Endothelial cell of umbilical vein (primary cell): ENCODE measurements around the gene AGAP2. TPM values are rescaled to one million over a fixed set of nuclear protein-coding genes. Genes with fewer than 3 reads are reported as not detected.

ENCODE experiments used
- BruUV-seq: library from RNA; stranded (reverse); fragments of 400-500 nt; replicated peaks from 2 replicates; lab custom pipeline; 2021; lab: Mats Ljungman, UMichigan
- CTCF ChIA-PET: fragments of 300-600, 350-600 bp; sonication (Branson Sonifier 250); formaldehyde crosslinking; loops from one replicate; lab custom pipeline; 2021; ENCODE audit warnings: antibody characterized with exemption, inconsistent platforms; lab: Charles Lee
- POLR2A ChIA-PET: fragments of 300-600, 350-600 bp; sonication (Branson Sonifier 250); formaldehyde crosslinking; loops from one replicate; lab custom pipeline; 2021; ENCODE audit warnings: antibody characterized with exemption, inconsistent platforms; lab: Charles Lee
- DNase-seq: peaks from one replicate; pipeline ENCODE4 v3.0.0-alpha.2; 2011; ENCODE audit warnings: low read depth, low spot score
- FAIRE-seq: peaks from 2 replicates; lab custom pipeline; 2011; peaks lifted over from hg19 to GRCh38; lab: Jason Lieb, UNC
- H2AFZ ChIP-seq: 2 replicates; pipeline ENCODE4 v1.6.0; 2012; ENCODE audit warnings: low read depth, low read length, control low read depth, inconsistent platforms
- H3K27ac ChIP-seq: 2 replicates; pipeline ENCODE4 v1.5.1; 2011; ENCODE audit warnings: low read depth, mild to moderate bottlenecking, control low read depth, low read length, moderate library complexity; ENCODE audit not compliant: insufficient read depth
- H3K27me3 ChIP-seq, 2 experiments: 2 replicates each; pipeline versions ENCODE4 v1.6.0 to v1.6.1; 2011; ENCODE audit warnings: low read length in 2 of 2, mixed read lengths in 1 of 2; ENCODE audit not compliant: control insufficient read depth in 2 of 2, insufficient read depth in 2 of 2
- H3K36me3 ChIP-seq, 2 experiments: 2 replicates in 1 of 2; 3 replicates in 1 of 2; pipeline ENCODE4 v1.5.1; 2011; ENCODE audit warnings: low read length in 2 of 2, mild to moderate bottlenecking in 1 of 2, moderate library complexity in 1 of 2; ENCODE audit not compliant: control insufficient read depth in 2 of 2, insufficient read depth in 2 of 2; ENCODE audit errors: extremely low read depth in 1 of 2
- H3K4me1 ChIP-seq: 3 replicates; pipeline ENCODE4 v1.5.1; 2011; ENCODE audit warnings: mild to moderate bottlenecking, low read length; ENCODE audit not compliant: control insufficient read depth, insufficient read depth; ENCODE audit errors: extremely low read depth
- H3K4me2 ChIP-seq: 2 replicates; pipeline ENCODE4 v1.6.1; 2011; ENCODE audit warnings: low read length, control low read depth, mixed read lengths; ENCODE audit not compliant: insufficient read depth
- H3K4me3 ChIP-seq, 3 experiments: fragments of 200-600 bp in 1 of 3; sonication (generic), shearing (Covaris generic) in 1 of 3; replicated peaks in 1 of 3; 2 replicates each; pipeline ENCODE4 v1.5.1; 2011 to 2016; ENCODE audit warnings: control low read depth in 3 of 3, low read length in 3 of 3, mild to moderate bottlenecking in 2 of 3, inconsistent platforms in 1 of 3, low read depth in 1 of 3, moderate library complexity in 1 of 3; ENCODE audit not compliant: insufficient read depth in 1 of 3
- H3K79me2 ChIP-seq: 2 replicates; pipeline ENCODE4 v1.6.0; 2012; ENCODE audit warnings: low read length, inconsistent platforms; ENCODE audit not compliant: control insufficient read depth, insufficient read depth
- H3K9ac ChIP-seq: replicated peaks from 2 replicates; pipeline ENCODE3; 2011; ENCODE audit warnings: low read length, control low read depth; ENCODE audit not compliant: insufficient read depth; ENCODE audit errors: extremely low read depth
- H3K9me1 ChIP-seq: replicated peaks from 3 replicates; pipeline ENCODE4 v1.6.0; 2011; ENCODE audit warnings: mild to moderate bottlenecking, low read length; ENCODE audit not compliant: control insufficient read depth, insufficient read depth; ENCODE audit errors: extremely low read depth
- H3K9me3 ChIP-seq: replicated peaks from 2 replicates; pipeline ENCODE4 v1.5.1; 2012; ENCODE audit warnings: low read length, inconsistent platforms; ENCODE audit not compliant: control insufficient read depth, insufficient read depth
- H4K20me1 ChIP-seq: replicated peaks from 2 replicates; pipeline ENCODE3; 2011; ENCODE audit warnings: mild to moderate bottlenecking, low read length; ENCODE audit not compliant: control insufficient read depth, insufficient read depth; ENCODE audit errors: extremely low read depth
- FOS ChIP-seq: IDR thresholded peaks from 2 replicates; pipeline ENCODE4 v1.6.1; 2011; ENCODE audit warnings: mild to moderate bottlenecking, low read length, moderate library complexity, borderline replicate concordance; ENCODE audit not compliant: insufficient read depth
- JUN ChIP-seq: IDR thresholded peaks from 2 replicates; pipeline ENCODE4 v1.6.1; 2011; ENCODE audit warnings: borderline replicate concordance, low read depth; ENCODE audit not compliant: insufficient read length, insufficient read depth
- MAX ChIP-seq: IDR thresholded peaks from 2 replicates; pipeline ENCODE4 v1.6.1; 2011; ENCODE audit not compliant: insufficient read depth, insufficient read length
- MYC ChIP-seq: IDR thresholded peaks from one replicate; pipeline ENCODE4 v1.6.1; 2011; ENCODE audit warnings: mild to moderate bottlenecking, low read depth, low read length
- POLR2A ChIP-seq: IDR thresholded peaks from 2 replicates; pipeline ENCODE4 v1.6.1; 2012; ENCODE audit warnings: low read depth, mild to moderate bottlenecking, control low read depth, low read length
- POLR2AphosphoS5 ChIP-seq: IDR thresholded peaks from 2 replicates; pipeline ENCODE4 v1.6.1; 2012; ENCODE audit warnings: low read depth, mild to moderate bottlenecking, control low read depth, low read length, moderate library complexity; ENCODE audit not compliant: insufficient read depth
- dilution Hi-C: fragments of 300-500 bp; cut with MboI; formaldehyde crosslinking; loops from one replicate; pipeline ENCODE4 v1.15.0; 2019; ENCODE audit warnings: low sequenced_read_pairs; ENCODE audit not compliant: extremely low pct_ligation_motif_present
- intact Hi-C: fragments of 100-400 bp; cut with micrococcal nuclease; formaldehyde crosslinking; loops from one replicate; pipeline ENCODE4 v1.10.0; 2022
- polyA plus RNA-seq, 4 experiments: library from polyadenylated mRNA; depleted of rRNA in 3 of 4; stranded (reverse) in 3 of 4; unstranded in 1 of 4; fragments of >200 nt; gene quantifications; 2 replicates each; pipeline versions ENCODE4 v1.2.1 to v1.2.3, GENCODE V29; 2011 to 2012; ENCODE audit warnings: missing spikeins in 1 of 4
- total RNA-seq: library from RNA; stranded (reverse); gene quantifications from 2 replicates; pipeline ENCODE4 v1.2.3, GENCODE V29; 2021

The AGAP2 gene
- total and polyA plus RNA-seq, 2 donors (not counting 3 experiments of a cell fraction or from before 2014, with no cell fraction given) = 0.04 to 0.24 TPM

DNA sequence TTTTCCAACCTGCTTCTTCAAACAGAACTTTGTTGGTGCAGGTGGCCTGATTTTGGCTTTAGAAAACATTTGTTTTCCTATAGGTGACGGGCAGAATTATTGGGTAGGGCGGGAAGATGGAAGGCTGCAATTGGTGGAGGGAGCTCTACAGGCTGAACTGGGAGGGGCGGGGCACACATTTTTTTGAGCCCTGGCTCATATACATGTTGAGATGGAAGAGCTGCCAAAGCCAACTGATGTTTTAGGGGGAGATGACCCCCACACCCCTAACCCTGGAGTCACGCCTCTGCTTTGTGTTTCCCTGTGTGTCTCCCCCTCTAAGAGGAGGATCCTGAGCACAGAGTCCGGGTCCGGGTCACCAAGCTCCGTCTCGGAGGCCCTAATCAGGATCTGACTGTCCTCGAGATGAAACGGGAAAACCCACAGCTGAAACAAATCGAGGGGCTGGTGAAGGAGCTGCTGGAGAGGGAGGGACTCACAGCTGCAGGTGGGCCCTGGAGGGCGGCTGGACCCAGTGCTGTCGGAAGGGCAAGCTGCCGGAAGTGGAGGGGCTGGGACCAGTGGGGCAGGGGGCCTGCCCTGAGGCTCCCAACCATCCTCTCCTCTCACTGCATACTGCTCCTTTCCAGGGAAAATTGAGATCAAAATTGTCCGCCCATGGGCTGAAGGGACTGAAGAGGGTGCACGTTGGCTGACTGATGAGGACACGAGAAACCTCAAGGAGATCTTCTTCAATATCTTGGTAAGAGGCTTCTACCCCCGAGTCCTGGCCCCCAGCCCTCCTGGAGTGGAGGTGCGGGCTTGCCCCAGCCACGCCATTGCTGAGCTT lies 18.6 kb downstream of the AGAP2 start:
- Histone ChIP-seq H3K4me2 (no peak overlapping the region), H3K27me3 (no peaks in the 10 kb centered on the region), H4K20me1 (no peaks in the 10 kb centered on the region), H3K79me2 (no peaks in the 10 kb centered on the region), H3K4me1 (no peaks in the 10 kb centered on the region), H3K36me3 (peaks cover 0 to 36% of the 10 kb centered on the region in 2 experiments), H3K27ac (no peak overlapping the region), H3K4me3 (no peak overlapping the region), H3K9me3 (no peaks in the 10 kb centered on the region), H2AFZ (no peak overlapping the region), H3K9me1 (no peaks in the 10 kb centered on the region), H3K9ac (no peak overlapping the region)
- dilution Hi-C loops = no loop called here
- BruUV-seq = no TSS peak
- no peak for DNase-seq
- intact Hi-C loops = no loop called here
- TF ChIP-seq FOS (no peak), JUN (no peak), MYC (no peak), MAX (no peak), POLR2AphosphoS5 (no peak), POLR2A (no peak)
- ChIA-PET POLR2A (no interaction called here), CTCF (interaction anchor here (1.0 kb wide), 1 partner anchor 137 kb away, joined by 3 read pairs; no protein-coding TSS in a partner anchor)
- no peak for FAIRE-seq
